ENCODE data around the gene LYPD6B.
A peak's percentile ranks its signal among the peaks of the same experiment; 100 is the strongest.

LYPD6B gene

GRCh38 chr2:149200109-149200520, 161.6 kb downstream of the LYPD6B start:
- H3K27me3 ChIP-seq (ENCODE audit: insufficient read depth, poor library complexity, severe bottlenecking), result no peaks in the 10 kb centered on the region
- H3K27ac ChIP-seq (replicated peaks), result no peak overlapping the region
- TF ChIP-seq GABPA (IDR thresholded peaks at IDR 0.05; ENCODE audit: low read depth), result no peak
- TF ChIP-seq SPI1 (IDR thresholded peaks at IDR 0.05; ENCODE audit: borderline replicate concordance, low read depth), result no peak
- TF ChIP-seq REST (IDR thresholded peaks at IDR 0.05; ENCODE audit: insufficient replicate concordance, low read depth), result no peak
- TF ChIP-seq CTCF (IDR thresholded peaks at IDR 0.05; ENCODE audit: insufficient read depth, low read length), result no peak
- TF ChIP-seq POLR2AphosphoS5 (IDR thresholded peaks at IDR 0.05; ENCODE audit: low read depth), result no peak
- peak in 1 of 2 experiments; percentile 7 for DNase-seq (ENCODE audit: low read depth in 1 of 2, low spot score in 1 of 2)
- H3K4me3 ChIP-seq (replicated peaks; ENCODE audit: insufficient read depth, low read length), result no peak overlapping the region

GRCh38 chr2:149204686-149205085, 166.2 kb downstream of the LYPD6B start:
- TF ChIP-seq GABPA (IDR thresholded peaks at IDR 0.05; ENCODE audit: low read depth) (no peak), REST (IDR thresholded peaks at IDR 0.05; ENCODE audit: insufficient replicate concordance, low read depth) (no peak), SPI1 (IDR thresholded peaks at IDR 0.05; ENCODE audit: borderline replicate concordance, low read depth) (no peak), CTCF (IDR thresholded peaks at IDR 0.05; ENCODE audit: insufficient read depth, low read length) (no peak), POLR2AphosphoS5 (IDR thresholded peaks at IDR 0.05; ENCODE audit: low read depth) (no peak)
- no peak overlapping the region for H3K27ac ChIP-seq (replicated peaks)
- no peak for DNase-seq (ENCODE audit: low read depth in 1 of 2, low spot score in 1 of 2)

GRCh38 chr2:149205143-149205542, 166.6 kb downstream of the LYPD6B start:
- TF ChIP-seq POLR2AphosphoS5 (IDR thresholded peaks at IDR 0.05; ENCODE audit: low read depth) (no peak), CTCF (IDR thresholded peaks at IDR 0.05; ENCODE audit: insufficient read depth, low read length) (no peak), SPI1 (IDR thresholded peaks at IDR 0.05; ENCODE audit: borderline replicate concordance, low read depth) (no peak)
- DNase-seq (ENCODE audit: low read depth in 1 of 2, low spot score in 1 of 2), result no peak
- H3K27me3 ChIP-seq (ENCODE audit: insufficient read depth, poor library complexity, severe bottlenecking), result no peaks in the 10 kb centered on the region

More at GRCh38 chr2:149204686-149205085, 166.2 kb downstream of the LYPD6B start:
- Histone ChIP-seq H3K27me3 (ENCODE audit: insufficient read depth, poor library complexity, severe bottlenecking) (no peaks in the 10 kb centered on the region), H3K4me3 (replicated peaks; ENCODE audit: insufficient read depth, low read length) (no peak overlapping the region)

More at GRCh38 chr2:149205143-149205542, 166.6 kb downstream of the LYPD6B start:
- H3K4me3 ChIP-seq (replicated peaks; ENCODE audit: insufficient read depth, low read length), result no peak overlapping the region
- H3K27ac ChIP-seq (replicated peaks), result no peak overlapping the region

Measured in HL-60 (cell line).